MG63 (cell line): ENCODE data around the gene KLKB1. TPM values are rescaled to one million over a fixed set of nuclear protein-coding genes. Genes with fewer than 3 reads are reported as not detected.
"Not testable (repeated sequence)": the region's sequence is repeated elsewhere in the genome, so short reads cannot be mapped to it uniquely, and the experiment has no call there.

Experiments used
- DNase-seq: peaks from one replicate; pipeline ENCODE4 v3.0.0-alpha.2; 2020
- H3K27me3 ChIP-seq: fragments of 250-450 bp; sonication (Bioruptor Pico); 2 replicates; pipeline ENCODE4 v1.5.1; 2020; ENCODE audit warnings: mild to moderate bottlenecking, moderate library complexity
- H3K36me3 ChIP-seq: fragments of 250-450 bp; sonication (Bioruptor Pico); 2 replicates; pipeline ENCODE4 v1.5.1; 2020; ENCODE audit warnings: mild to moderate bottlenecking, moderate library complexity
- H3K4me3 ChIP-seq: fragments of 250-450 bp; sonication (Bioruptor Pico); 2 replicates; pipeline ENCODE4 v1.5.1; 2020; ENCODE audit warnings: mild to moderate bottlenecking, moderate library complexity
- H3K9me3 ChIP-seq: fragments of 250-450 bp; sonication (Bioruptor Pico); 2 replicates; pipeline ENCODE4 v1.5.1; 2020; ENCODE audit warnings: mild to moderate bottlenecking, moderate library complexity
- total RNA-seq: library from RNA; depleted of rRNA; stranded (reverse); fragments of >200 nt; shearing (Covaris generic); gene quantifications from 2 replicates; pipeline ENCODE4 v1.2.3, GENCODE V29; 2014; ENCODE audit warnings: low replicate concordance

Gene KLKB1
- total RNA-seq, 1 experiment from 2014 or later: not detected

DNA sequence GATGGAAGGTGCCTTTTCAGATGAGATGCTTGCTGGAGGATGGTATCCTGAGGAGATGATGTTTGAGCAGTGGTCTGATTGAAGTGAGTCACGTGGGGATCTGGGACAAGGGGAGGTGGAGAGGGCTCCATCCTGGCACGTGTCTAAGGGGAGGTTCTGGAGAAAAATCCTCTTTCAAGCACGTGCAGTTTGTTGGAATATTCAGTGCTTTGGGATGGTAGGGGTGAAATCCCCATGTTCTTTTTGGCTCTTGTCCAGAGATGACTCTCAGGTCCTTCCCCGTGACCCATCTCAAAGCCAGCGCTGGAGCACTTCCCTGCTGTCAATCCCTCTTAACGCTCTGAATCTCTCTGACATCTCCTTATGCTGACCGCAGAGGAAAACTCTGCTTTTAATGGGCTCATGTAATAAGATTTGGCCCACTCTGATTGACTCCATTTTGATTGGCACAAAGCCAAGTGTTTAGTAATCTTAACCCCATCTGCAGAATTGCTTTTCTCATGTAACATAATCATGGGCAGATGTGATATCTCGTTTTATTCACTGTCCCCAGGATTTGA, 10.8 kb upstream of the KLKB1 start:
- H3K9me3 ChIP-seq: peaks cover 3% of the 10 kb centered on the region; the same call in 1 of the 2 replicates
- no peaks in the 10 kb centered on the region for H3K27me3 ChIP-seq
- no peaks in the 10 kb centered on the region for H3K36me3 ChIP-seq
- no peak overlapping the region for H3K4me3 ChIP-seq
- no peak for DNase-seq

GRCh38 chr4:186217733-186218293, 9.5 kb upstream of the KLKB1 start:
- Histone ChIP-seq H3K4me3 (no peak overlapping the region), H3K27me3 (no peaks in the 10 kb centered on the region), H3K9me3 (peaks cover 6% of the 10 kb centered on the region; the same call in 1 of the 2 replicates), H3K36me3 (no peaks in the 10 kb centered on the region)
- DNase-seq: no peak

DNA sequence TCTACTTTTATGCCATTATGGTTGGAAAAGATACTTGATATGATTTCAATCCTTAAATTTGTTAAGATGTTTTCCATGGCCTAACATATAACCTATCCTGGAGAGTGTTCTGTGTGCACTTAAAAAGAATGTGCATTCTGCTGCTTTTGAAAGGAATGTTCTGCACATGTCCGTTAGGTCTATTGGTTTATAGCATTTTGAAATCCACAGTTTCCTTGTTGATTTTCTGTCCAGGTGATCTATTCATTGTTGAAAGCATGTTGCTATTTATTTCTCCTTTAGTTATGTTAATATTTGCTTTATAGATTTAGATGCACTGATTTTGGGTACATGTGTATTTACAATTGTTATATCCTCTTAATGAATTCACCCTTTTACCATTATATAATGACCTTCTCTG, 5.7 kb upstream of the KLKB1 start:
- peaks cover 9% of the 10 kb centered on the region; the same call in 1 of the 2 replicates for H3K9me3 ChIP-seq
- H3K27me3 ChIP-seq: no peaks in the 10 kb centered on the region
- DNase-seq: no peak
- H3K4me3 ChIP-seq: no peak overlapping the region
- no peaks in the 10 kb centered on the region for H3K36me3 ChIP-seq

GRCh38 chr4:186225848-186226247, 1.5 kb upstream of the KLKB1 start:
- Histone ChIP-seq H3K4me3 (no peak overlapping the region), H3K27me3 (no peaks in the 10 kb centered on the region), H3K36me3 (no peaks in the 10 kb centered on the region), H3K9me3 (peaks cover 9% of the 10 kb centered on the region; the same call in 1 of the 2 replicates)
- no peak for DNase-seq

- DNase-seq: no peak
- Histone ChIP-seq H3K9me3 (peaks cover 6% of the 10 kb centered on the region; the same call in 1 of the 2 replicates), H3K27me3 (no peaks in the 10 kb centered on the region)
Measured at GRCh38 chr4:186226521-186227189, 652 bp upstream of the KLKB1 start.

DNA sequence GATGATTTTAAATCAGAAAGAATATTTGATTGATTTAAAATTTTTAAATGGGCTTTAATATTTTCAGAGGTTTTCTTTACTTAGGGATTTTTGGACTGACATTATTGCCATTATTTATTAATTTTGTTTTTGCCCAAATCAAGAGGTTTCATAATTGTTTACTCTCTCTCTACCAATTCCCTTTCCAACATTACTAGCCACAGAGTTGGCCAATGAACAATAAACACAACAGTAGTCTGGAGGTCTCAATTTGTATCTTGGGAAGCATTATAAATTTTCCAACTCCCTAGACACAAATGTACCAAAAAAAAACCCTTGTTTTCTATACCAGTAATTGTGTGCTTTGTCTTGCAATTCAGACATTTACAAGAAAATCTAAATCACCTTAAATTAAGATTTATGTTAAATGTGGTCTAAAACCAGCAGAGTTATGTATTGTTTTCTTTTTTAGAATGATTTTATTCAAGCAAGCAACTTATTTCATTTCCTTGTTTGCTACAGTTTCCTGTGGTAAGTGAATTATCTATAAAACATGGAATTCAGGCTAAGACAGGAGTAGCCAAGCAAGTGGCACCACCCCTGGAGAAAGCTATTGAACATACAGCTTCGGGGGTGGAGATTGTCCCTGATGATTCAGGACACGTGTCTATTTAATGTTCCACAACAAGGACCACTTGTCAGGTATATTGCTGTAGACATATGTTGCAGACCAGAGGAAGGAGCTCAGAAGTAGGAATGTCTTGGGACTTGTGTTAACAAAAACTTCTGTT, 622 bp downstream of the KLKB1 start:
- Histone ChIP-seq H3K27me3 (no peaks in the 10 kb centered on the region), H3K4me3 (peak overlapping the region; percentile 4; the same call in 1 of the 2 replicates), H3K9me3 (peaks cover 3% of the 10 kb centered on the region; the same call in 1 of the 2 replicates), H3K36me3 (no peaks in the 10 kb centered on the region)
- no peak for DNase-seq

More at GRCh38 chr4:186226521-186227189, 652 bp upstream of the KLKB1 start:
- H3K4me3 ChIP-seq: no peak overlapping the region
- H3K36me3 ChIP-seq: no peaks in the 10 kb centered on the region

DNA sequence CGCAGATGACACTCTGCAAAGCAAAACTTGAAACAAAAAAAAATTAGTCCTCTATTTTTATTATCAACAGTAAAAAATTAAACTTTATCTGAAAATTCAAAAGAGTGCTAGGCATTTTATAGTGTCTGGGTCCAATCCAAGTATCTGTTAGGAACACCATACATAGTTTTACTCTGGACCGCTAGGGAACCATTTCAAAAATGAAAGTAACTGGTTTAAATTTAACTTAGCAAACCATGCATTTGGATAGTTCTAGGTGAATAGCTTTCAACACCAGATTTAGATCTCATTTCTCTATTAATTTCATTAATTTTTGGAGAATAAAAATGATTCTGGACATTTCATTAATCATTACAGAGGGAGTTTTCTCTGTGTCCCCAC, 1.2 kb downstream of the KLKB1 start:
- Histone ChIP-seq H3K36me3 (no peaks in the 10 kb centered on the region), H3K9me3 (peaks cover 3% of the 10 kb centered on the region; the same call in 1 of the 2 replicates), H3K4me3 (peak overlapping the region; percentile 4; the same call in 1 of the 2 replicates), H3K27me3 (no peaks in the 10 kb centered on the region)
- no peak for DNase-seq

GRCh38 chr4:186234367-186234766, 7.1 kb downstream of the KLKB1 start:
- Histone ChIP-seq H3K4me3 (no peak overlapping the region), H3K27me3 (no peaks in the 10 kb centered on the region), H3K36me3 (no peaks in the 10 kb centered on the region), H3K9me3 (no peaks in the 10 kb centered on the region)
- DNase-seq: no peak

DNA sequence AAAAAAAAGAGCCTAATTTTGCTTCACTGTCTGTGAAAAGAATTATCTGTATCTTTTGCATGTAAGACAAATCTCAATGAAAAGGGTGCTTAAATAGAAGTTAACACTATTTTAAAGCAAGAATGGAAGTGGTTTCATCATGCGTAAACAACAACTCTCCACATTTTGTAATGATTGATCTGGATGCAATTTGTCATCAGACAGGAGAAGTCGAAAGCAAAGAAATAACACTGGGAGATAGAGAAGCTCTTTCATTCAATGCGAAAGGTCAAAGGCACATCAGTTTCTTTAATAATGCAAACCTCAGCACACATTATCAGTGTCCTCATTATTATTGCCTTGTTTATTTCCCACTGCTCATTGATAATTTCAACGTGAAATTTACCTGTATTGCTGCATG, 8.8 kb downstream of the KLKB1 start:
- no peaks in the 10 kb centered on the region for H3K36me3 ChIP-seq
- no peak for DNase-seq
- no peak overlapping the region for H3K4me3 ChIP-seq
- H3K27me3 ChIP-seq: no peaks in the 10 kb centered on the region
- no peaks in the 10 kb centered on the region for H3K9me3 ChIP-seq

DNA sequence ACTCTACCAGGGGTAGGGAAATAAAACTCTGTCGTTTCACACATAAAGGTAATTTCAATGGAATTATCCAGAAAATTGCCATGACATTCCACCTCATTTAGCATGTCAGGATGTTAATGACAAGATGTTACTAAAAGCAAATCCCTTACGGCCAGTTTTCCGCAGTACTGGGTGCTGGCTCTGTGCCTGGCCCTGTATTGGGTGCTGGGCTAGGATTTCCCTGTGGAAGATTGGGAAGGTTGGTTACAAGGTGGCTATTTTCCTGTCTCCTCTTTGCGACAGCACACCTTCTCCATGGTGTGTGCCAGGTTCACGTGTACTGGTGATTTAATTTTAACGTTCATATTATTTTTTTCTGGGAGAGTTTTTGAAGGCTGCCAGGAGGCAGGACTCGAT, 13.1 kb downstream of the KLKB1 start:
- Histone ChIP-seq H3K27me3 (no peaks in the 10 kb centered on the region), H3K9me3 (no peaks in the 10 kb centered on the region), H3K4me3 (no peak overlapping the region), H3K36me3 (no peaks in the 10 kb centered on the region)
- no peak for DNase-seq

DNA sequence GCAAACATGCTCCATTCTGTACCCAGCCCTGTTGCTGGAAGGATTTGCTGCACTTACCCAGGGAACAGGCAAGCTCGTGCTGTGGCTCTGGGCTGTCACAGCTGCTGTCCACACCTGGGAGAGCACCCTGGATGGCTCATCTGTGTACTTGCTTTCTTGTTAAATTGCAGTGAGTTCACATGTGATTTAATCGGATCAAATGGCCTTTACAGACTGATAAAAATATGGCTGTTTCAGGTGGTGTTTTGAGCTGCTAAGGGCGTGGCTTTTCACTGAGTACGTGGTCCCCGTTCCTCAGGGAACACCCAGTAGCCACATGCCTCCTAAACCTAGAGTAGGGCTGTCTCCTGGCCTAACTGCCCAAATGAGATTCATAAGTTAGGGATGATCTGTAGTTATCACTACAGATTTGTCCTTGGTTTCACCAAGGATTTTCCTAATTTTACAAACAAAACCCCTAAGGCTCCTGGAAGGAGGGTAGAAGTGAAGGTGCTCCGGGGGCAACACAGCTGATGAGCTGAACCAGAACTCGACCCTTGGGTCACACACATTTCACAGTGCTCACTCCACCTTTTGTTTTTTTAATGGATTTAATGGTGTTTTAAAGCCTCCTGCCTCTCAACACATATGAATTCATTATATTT, 13.7 kb downstream of the KLKB1 start:
- Histone ChIP-seq H3K9me3 (no peaks in the 10 kb centered on the region), H3K4me3 (no peak overlapping the region), H3K27me3 (no peaks in the 10 kb centered on the region), H3K36me3 (no peaks in the 10 kb centered on the region)
- DNase-seq: no peak

DNA sequence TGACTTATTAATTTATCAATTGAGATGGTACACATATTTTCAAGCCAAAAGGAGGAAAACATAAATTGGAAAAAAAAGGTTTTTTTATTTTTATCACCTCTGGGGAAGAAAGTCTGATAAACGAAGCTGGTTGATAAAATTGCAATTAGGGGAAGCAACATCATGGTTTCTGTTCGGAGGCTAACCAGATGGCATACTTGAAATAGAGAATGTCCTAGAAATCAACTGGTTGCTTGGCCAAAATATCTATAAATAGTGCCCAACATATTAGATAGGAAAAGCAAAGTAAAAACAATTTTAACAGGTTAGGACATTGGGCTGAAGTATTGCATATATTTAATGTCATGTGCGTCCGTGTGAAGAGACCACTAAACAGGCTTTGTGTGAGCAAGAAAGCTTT, 14.3 kb downstream of the KLKB1 start:
- Histone ChIP-seq H3K36me3 (no peaks in the 10 kb centered on the region), H3K9me3 (no peaks in the 10 kb centered on the region), H3K27me3 (no peaks in the 10 kb centered on the region), H3K4me3 (no peak overlapping the region)
- DNase-seq: no peak

GRCh38 chr4:186242031-186242430, 14.7 kb downstream of the KLKB1 start:
- H3K4me3 ChIP-seq, DNase-seq, H3K9me3 ChIP-seq, H3K36me3 ChIP-seq, H3K27me3 ChIP-seq: not testable (repeated sequence)

DNA sequence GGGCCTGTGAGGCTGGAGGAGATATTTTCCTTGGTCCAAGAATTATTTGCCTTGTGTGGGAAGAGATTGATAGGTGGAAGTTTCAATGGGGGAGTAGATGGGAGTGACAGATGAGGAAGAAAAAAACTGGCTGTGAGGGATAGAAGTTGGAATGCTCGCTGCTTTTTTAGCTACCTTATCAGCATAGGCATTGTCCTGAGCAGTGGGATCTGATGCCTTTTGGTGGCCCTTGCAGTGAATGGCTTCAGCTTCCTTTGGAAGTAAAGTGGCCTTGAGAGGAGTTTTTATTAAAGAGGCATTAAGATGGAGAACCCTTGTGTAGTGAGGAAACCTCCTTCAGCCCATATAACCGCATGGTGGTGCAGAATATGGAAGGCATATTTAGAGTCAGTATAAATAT, 16.0 kb downstream of the KLKB1 start:
- Histone ChIP-seq H3K9me3 (no peaks in the 10 kb centered on the region), H3K27me3 (no peaks in the 10 kb centered on the region), H3K36me3 (no peaks in the 10 kb centered on the region), H3K4me3 (no peak overlapping the region)
- DNase-seq: no peak

DNA sequence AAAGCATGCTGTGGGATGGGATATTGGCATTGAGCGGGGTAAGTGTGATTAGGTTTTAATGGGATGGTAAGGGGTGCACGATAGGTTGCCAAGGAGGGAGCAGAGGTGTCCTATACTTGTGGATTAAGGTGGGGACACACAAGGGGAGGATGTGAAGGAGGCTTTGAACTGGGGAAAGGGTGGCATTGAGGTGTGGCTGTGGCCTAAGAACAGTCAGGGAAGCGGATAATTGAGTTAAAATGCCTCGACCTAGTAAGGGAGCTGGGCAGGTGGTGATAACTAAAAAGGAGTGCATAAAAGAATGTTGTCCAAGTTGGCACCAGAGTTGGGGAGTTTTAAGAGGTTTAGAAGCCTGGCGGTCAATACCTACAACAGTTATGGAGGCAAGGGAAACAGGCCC, 17.5 kb downstream of the KLKB1 start:
- no peaks in the 10 kb centered on the region for H3K36me3 ChIP-seq
- no peak for DNase-seq
- no peak overlapping the region for H3K4me3 ChIP-seq

DNA sequence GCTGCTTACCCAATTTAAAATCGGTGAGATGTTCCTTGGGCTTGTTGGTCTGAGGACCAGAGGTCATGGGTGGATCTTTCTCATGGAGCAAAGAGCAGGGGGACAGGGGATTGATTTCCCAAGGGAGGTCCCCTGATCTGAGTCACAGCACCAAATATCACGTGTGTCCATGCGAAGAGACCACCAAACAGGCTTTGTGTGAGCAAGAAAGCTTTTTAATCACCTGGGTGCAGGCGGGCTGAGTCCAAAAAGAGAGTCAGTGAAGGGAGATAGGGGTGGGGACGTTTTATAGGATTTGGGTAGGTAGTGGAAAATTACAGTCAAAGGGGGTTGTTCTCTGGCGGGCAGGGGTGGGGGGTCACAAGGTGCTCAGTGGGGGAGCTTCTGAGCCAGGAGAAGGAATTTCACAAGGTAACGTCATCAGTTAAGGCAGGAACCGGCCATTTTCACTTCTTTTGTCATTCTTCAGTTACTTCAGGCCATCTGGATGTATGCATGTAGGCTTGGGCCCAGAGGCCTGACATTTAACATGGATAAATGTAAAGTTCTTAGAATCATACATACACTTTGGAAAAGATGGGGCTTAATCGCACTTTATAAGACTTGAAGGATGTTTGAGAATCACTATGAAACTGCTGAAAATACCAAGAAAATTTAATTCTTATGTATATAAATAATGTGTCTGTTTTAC, 19.9 kb downstream of the KLKB1 start:
- H3K27me3 ChIP-seq, H3K9me3 ChIP-seq, H3K4me3 ChIP-seq, H3K36me3 ChIP-seq, DNase-seq: not testable (repeated sequence)

More for the DNA sequence above, 17.5 kb downstream of the KLKB1 start:
- no peaks in the 10 kb centered on the region for H3K9me3 ChIP-seq
- H3K27me3 ChIP-seq: no peaks in the 10 kb centered on the region
